ENCODE measurements around the gene ATP1A2.
"Not testable (repeated sequence)": the region's sequence is repeated elsewhere in the genome, so short reads cannot be mapped to it uniquely, and the experiment has no call there.

The ATP1A2 gene

DNA sequence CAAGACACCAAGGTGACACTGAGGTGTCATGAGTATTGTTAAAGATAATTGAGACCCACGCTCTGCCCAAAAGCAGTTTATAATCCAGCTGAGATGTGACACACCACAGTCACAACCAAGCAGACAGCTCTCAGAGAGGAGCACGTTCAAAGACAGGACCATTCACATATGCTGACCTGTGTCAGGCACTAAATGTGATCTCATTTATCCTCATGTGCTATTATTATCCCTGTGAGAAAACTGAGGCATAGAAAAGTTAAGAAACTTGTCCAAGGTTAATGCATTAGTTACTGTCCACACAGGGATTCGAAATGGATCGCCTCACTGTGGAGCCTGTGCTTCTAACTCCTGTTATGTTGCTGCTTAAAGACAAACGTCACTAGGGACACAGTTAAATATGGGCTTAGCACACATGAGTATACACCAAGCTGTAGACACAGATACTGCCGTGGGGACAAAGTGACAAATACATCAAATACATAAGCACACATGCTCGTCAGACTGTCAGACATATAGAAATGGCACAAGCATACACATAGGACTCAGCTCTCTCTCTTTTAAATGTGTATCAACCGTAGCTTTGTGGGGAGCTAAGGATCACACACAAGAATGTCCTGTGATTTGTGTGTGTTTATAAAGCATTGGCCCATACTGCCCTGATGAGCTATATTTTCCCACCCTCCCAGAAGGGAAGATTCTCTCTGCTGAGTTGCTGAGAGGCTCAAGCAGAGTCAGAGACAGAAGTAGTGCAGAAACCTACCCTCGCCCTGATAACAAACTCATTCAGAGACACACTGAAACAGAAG lies 13.6 kb upstream of the ATP1A2 start:
- DNase-seq: no peak

DNA sequence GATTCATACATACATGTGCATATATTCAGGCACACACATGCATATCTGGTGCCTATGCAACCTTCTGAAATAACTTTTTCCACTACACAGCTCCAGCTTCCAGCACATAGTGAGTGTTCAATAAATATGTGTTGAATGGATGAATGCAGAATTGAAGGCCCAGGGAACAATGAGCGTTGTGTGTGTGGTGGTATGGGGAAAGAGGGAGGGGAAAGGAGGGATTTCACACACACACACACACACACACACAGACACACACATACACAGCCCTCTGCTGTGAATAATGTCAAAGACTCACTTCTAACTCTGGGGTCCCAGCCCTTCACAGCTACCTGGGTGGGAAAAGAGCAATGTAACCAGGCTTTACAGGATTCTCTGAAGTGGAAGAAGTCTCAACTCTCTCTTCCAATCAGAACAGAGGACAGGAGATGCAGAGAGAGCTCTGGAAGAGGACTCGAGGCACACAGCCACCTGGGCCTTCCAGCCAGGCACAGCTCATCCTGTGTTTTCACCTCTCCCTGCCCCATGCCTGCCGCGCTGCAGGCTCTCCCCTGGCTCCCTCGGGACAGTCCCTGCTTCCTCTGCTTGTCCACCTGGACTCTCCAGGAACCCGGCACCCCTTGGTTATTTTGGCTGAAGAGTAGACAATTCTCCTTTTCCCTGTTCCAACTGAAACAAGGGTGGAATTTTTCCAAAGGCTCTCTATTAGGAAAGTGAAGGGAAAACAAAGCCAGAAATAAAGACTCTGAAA lies 11.7 kb upstream of the ATP1A2 start:
- DNase-seq: peak; percentile 28

DNA sequence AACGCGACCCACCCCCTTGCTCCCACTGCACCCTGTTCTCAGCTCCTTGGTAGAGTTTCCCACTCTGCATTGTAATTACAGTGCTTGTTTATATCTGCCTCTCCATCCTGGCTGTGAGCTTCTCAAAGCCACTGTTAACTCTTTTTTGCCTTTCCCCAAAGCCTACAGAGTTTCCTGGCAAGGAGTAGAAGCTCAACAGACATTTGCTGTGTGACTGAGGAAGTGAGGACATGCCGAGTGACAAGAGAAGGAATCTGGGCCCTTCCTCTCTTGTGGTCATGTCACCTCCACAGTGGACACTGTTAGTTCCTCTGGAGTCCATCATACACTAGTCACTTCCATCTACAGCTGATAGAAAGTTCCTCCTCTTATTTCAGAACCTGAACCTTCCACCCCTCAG lies 11.1 kb upstream of the ATP1A2 start:
- DNase-seq: no peak

DNA sequence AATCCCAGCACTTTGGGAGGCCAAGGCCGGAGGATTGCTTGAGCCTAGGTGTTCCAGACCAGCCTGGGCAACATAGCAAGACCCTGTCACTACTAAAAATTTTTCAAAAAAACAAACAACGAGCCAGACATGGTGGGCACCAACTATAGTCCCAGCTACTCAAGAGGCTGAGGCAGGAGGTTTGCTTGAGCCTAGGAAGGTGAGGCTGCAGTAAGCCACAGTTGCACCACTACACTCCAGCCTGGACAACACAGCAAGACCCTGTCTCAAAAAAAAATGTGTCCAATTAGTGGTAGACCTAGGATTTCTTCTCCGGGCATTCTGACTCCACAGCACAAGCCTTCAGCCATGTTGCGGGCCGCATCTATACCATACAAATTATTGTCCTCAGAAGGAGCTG lies 10.4 kb upstream of the ATP1A2 start:
- DNase-seq: no peak

DNA sequence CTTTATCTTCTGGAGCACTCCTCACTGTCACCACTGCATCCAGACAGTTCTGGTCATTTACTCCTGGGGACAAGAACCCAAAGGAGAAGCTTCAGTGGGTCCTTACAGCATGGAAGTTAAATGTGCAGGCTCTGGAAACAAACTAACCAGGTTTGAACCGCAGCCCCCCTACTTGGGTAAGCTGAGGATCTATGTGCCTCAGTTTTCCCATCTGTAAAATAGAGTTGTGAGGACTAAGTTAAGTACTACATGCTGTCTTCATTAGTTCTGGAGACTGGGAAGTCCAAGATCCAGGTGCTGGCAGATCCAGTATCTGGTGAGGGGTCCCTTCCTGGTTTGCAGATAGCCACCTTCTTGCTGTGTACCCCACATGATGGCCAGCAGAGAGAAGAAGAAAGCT lies 8.0 kb upstream of the ATP1A2 start:
- no peak for DNase-seq

DNA sequence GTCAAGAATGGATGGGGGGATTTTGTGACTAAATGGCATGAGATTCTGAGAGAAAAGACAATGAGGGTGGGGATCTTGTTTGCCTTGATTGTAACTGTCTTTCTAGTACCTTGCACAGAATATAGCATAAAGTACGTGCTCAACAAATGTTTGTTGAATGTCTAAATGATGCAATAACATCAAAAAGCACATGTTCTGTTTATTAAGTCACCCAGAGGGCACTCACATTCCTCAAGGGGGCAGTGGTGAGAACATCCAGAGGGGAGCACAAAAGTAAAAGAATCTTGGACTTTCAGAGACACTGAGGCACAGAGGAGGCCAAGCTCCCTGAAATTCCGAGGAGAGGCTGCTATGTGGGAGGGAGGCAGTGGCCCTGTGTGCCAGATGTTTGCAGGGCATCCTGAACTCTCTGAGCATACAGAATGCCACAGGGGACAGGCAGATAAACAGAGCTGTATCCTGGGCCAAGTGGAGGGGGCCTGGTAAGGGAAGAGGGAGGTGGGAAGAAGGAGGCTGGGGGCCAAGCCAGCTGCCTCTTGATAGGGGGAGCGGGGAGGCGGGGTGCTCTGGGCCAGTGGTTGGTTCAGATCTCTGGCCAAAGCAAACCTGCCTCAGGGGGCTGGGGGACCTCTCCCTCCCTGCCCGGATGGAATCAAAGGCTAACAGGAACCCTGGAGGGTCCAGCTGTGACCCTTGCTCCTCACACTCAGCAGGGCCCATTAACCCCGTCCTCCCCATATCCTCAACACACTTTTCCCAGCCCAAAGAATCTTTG lies 6.5 kb upstream of the ATP1A2 start:
- peak; percentile 8 for DNase-seq

DNA sequence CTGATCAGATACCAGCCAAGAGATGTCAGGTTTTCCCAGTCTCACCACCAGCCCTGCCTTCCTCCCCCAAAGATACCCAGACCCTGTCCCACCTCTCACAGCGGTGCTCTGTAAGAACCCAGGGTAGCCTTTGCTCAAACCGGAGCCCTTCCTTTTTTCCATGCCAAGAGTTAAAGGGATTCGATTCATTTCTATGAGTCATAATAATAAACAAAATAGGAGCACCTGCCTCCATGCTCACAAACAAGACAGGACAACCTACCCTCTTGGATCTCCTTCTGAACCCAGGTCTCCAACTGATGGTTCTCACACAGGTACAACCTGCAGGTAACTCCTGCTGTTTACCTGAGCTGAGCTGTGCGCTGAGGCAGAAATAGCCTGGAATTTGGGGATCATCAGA lies 5.9 kb upstream of the ATP1A2 start:
- DNase-seq: no peak

DNA sequence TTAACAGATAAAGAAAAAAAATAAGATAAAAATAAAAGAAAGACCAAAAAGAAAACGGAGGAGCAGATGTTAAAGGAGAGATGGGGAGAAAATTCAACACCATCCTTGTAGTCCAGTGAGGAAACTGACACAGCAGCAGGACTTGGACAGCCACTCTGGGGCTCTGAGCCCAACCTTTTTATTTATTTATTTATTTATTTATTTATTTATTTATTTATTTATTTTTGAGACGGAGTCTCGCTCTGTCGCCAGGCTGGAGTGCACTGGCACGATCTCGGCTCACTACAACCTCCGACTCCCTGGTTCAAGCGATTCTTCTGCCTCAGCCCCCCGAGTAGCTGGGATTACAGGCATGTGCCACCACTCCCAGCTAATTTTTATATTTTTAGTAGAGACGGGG lies 4.1 kb upstream of the ATP1A2 start:
- not testable (repeated sequence) for DNase-seq

DNA sequence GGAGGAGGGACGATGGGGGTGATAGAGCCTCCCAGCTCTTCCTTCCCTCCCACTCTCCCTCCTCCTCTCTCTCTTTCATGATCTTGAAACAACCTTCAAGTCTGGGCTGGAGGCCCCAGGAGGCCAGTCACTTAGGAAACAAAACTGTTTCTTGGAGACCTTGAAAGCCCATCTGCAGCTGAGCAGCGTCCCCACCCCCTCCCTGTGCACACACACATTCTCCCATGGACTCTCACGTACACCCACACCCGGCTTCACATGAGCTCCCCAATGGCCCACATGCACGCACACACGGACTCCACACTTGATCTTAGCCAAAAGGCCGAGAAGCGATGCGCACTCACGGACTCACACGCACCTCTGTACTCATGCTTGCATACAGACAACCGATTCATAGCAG lies 3.2 kb upstream of the ATP1A2 start:
- DNase-seq: peak; percentile 52

DNA sequence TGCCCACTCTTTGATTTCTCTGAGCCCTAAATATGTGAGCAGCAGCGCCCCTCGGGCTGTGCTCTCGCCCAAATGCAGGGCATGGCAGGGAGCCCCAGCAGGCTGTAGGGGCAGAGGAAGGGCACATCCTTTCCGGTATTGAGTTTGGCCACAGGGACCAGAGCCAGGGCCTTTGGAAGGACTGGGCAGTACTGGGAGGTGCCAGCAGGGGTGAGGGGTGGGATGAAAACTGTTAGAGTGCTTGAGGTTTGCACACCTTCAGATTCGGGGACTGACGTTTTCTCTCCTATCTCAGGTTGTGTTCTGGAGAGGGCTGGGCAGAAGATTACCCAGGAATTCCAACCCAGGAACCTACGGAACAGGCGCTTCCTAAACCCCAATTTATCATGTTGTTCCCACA lies 2.2 kb upstream of the ATP1A2 start:
- no peak for DNase-seq

DNA sequence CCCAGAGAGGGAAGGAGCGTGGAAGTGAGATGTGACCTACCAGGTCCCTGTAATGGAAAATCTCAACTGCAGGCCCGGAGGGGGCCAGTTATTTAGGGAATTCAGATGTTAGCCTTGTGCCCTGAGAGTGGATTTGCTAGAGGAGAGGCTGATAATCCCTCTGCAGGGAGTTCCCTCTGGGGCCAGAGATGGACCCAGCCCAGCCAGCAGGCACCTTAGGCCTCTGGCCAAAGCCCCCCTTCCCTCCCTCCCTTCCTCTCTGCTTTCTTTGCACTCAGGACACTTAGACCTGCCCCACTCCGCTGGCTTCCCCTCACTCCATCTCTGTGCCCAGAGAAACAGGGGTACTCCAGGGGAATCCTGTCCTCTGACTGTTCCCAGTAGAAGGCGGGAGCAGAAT lies 1.5 kb upstream of the ATP1A2 start:
- no peak for DNase-seq

DNA sequence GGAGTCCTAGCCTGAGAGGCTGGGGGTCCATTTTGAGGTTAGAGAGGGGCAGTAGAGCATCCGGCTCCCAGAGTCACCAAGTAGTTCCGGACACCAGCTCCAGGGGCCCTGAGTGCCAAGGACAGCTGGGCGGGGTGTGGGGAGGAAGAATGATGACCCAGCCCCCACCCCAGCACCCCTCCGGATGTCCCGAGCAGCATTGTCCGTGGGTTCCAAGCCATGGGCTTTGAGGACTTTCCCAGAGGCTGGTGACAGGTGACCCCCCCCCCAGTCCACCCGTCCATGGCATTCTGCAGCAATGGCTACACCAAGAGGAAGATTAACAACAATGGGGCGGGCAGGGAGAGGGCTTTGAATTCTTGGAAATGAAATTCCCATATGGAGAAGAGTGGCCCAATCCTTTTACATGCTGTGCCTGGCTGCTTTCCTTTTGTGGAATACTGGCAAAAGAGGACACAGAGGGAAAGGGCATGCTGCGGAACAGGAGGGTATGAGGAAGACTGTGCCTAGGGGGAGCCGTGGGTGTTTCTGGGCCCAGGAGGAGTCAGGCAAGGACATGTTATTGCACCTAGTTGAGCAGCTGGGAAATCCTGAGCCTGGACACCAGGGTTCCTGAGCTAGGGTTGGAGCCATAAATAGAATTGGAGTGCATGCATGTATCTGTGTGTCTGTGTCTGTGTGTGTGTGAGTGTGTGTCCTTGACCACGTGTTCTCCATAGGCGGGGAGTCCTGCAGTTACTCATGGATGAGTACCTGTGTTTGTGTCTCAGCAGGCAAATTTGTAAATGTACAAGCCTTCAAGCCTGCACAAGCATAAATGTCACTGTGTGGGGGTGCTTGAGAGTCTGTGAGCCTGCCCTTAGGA lies 956 bp downstream of the ATP1A2 start:
- no peak for DNase-seq

DNA sequence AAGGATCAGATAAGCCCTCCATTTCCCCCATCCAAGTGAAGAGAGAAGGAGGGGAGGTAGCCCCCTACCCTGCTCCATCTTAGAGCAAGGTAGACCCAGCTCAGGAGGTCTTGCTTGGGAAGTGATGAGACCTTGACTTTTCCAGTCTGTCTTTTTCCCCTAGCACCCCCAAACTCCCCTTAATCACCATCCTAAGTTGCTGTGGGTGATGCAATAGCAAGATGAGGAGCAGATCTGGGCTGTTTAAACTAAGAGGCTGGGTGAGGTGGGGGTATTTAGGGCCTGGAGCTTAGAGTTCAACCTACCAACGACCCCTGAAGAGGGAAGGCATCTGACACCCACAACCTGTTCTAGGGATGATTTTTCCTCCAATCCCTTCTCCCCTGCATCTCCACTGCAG lies 1.7 kb downstream of the ATP1A2 start:
- no peak for DNase-seq

DNA sequence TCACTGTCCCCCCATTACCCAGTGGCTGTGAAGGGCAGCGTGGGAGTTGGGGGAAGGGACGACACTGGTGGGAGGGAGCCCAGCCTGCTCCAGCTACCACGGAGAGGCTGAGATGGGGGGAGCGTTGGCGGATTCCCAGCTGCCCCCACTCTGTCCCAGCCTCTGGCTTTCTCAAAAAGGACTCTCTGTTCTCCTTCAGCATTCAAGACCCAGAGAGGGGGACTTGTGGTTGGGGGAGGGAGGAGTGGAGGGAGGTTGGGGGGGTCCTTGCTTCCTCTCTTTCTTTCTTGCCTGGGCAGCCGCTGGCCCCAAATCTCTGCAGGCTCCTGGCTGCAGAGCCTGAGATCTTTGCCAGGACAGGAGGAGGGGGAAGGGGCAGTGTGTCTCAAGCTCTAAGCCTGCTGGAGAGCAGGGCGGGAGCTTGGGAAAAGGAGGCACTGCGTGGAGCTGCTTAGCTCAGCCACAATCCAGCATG lies 2.2 kb downstream of the ATP1A2 start:
- DNase-seq: no peak

DNA sequence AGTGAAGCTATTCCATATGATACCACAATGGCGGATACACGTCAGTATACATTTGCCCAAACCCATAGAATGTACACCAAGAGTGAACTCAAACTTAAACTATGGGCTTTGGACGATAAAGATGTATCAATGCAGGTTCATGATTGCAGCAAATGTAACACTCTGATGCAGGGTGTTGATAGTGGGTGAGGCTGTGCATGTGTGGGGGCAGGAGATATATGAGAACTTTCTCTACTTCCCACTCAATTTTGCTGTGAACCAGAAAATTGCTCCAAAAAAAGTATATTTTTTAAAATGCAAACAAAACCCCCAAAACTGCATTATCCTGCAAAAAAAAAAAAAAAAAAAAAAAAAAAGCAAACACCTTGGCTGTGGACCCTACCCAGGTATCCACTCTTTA lies 3.4 kb downstream of the ATP1A2 start:
- no peak for DNase-seq

DNA sequence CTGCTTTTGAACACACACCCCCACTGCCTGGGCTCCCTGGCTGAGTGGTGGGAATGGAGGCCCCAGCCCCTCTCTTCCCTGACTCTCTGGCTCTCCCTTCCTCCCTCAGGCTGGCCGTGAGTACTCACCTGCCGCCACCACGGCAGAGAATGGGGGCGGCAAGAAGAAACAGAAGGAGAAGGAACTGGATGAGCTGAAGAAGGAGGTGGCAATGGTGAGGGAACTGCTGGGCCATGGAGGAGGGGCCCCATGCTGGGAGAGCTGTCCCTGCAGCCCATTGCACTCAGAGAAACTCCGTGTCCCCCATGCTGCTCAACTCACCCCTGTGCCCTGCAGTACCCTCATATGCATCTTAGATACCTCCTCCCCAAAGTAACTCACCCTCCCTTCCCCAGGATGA lies 5.2 kb downstream of the ATP1A2 start:
- DNase-seq: no peak

DNA sequence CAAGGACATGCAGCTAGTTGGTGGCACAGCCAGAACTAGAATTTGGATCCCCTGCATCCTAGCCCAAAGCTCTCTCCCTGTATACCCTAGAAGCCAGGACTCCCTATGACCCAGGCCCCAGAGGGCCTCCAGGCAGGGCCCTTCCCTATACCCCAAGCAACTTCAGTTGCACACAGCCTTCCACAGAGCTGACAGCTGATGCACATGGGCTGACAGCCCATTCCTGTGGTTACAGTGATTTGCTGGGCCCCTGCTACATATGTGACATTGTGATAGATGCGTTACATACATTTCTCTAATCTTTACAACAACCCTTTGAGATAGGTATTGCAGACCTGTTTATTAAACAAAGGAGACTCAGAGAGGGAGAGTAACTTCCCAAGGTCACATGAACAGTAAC lies 5.8 kb downstream of the ATP1A2 start:
- DNase-seq: no peak

DNA sequence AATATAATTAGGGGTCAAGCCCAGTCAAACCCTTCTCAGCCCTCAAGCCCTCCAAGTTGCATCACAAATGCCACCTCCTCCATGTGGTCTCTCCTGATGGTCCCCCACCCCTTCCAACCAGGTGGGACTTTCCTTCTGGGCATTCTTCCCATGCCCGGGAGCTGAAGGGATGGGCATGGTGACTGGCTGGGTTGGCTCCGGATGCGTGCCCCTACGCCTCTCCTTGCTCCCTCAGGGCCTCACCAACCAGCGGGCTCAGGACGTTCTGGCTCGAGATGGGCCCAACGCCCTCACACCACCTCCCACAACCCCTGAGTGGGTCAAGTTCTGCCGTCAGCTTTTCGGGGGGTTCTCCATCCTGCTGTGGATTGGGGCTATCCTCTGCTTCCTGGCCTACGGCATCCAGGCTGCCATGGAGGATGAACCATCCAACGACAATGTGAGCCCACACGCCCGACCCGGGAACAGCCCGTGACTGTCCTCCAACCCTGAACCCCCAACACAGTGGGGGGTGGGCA lies 7.5 kb downstream of the ATP1A2 start:
- no peak for DNase-seq

DNA sequence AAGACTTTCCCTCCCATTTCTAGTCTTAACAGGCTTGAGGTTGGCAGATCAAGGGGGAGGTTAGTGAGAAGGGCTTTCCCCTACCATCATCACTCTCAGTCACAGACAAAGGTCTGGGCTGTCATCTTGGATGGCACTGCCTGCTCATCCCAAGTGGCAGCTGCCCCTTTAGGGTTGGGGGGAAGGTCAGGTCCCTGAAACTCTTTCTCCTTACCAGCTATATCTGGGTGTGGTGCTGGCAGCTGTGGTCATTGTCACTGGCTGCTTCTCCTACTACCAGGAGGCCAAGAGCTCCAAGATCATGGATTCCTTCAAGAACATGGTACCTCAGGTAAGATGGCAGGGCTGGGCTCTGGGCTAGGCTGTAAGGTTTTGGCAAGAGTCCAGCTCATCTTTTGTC lies 8.2 kb downstream of the ATP1A2 start:
- no peak for DNase-seq

DNA sequence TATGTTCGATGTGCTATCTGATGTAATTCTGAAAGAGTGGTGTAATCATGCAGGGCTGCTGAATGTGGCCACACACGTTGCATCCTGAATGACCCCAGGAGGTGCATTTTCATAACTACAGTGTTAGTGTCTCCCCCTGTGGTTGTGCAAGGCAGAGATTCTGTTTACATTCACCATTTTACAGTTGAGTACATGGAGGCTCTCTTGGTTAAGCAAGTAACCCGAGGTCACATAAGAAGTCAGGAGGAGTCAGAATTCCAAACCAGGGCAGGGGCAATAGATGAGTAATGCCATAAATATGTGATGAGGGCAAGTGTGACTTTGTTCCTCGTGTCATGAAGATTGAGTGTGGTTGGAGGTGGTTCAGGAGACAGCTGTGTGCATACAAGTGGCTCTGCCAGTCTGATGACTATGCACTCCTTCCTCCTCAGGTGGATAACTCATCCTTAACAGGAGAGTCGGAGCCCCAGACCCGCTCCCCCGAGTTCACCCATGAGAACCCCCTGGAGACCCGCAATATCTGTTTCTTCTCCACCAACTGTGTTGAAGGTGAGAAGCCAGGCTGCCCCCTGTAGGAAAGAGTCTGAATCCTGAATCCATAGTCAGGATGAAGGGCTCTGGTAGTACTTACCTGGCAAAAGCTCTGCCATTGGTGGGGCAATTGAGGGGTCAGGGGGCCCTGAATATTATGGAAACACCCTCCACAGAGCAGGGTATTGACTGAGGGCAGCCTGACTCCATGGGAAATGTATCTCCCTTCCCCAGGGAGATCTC lies 9.3 kb downstream of the ATP1A2 start:
- no peak for DNase-seq

DNA sequence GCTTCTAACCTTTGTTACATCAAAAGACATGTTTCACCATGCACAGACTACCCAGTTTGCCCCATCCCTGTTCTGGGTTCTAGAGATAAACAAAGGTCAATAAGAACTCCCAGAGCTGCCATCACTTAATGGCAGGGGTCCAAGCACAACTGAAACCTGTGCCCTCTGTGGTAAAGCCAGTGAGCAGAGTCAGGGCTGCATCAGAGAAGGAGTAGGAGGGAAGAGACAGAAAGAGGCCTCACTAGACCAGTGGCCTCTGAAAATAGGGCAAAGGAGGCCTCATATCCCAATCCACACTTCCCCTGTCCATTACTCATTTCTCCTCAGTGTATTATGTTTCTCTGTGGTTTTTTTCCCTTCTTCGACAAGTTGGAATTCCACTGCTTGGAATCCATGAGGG lies 10.2 kb downstream of the ATP1A2 start:
- DNase-seq: no peak

DNA sequence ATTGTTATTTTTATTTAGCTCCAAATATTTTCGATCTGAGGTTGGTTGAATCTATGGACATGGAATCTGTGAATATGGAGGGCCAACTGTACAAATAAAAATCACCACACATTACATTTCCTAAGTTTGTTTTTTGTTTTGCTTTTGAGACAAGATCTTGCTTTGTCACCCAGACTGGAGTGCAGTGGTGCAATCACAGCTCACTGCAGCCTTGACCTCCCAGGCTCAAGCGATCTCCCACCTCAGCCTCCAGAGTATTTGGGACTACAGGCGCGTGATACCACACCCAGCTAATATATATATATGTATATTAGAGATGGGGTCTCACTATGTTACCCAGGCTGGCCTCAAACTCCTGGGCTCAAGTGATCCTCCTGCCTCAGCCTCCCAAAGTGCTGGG lies 10.8 kb downstream of the ATP1A2 start:
- DNase-seq: not testable (repeated sequence)

All from NCI-H2171 treated with DMSO at 0.1 percent for 48 hours (cell line).